ENCODE data around the gene ERI3.

Gene ERI3

GRCh38 chr1:44361478-44361877 is 6.4 kb upstream of the ERI3 start:
- peak; percentile 19; the same call in 1 of the 2 replicates for TF ChIP-seq CTCF (conservative IDR thresholded peaks at IDR 0.05; ENCODE audit: low read length)
- no peak overlapping the region for H3K4me3 ChIP-seq (ENCODE audit: low read length)
- no peak for DNase-seq (ENCODE audit: low read depth)

GRCh38 chr1:44359234-44359935 is 4.3 kb upstream of the ERI3 start:
- DNase-seq (ENCODE audit: low read depth) = no peak
- H3K4me3 ChIP-seq (ENCODE audit: low read length) = no peak overlapping the region
- no peak for TF ChIP-seq CTCF (conservative IDR thresholded peaks at IDR 0.05; ENCODE audit: low read length)

- TF ChIP-seq CTCF (conservative IDR thresholded peaks at IDR 0.05; ENCODE audit: low read length) = no peak
- no peak for DNase-seq (ENCODE audit: low read depth)
- no peak overlapping the region for H3K4me3 ChIP-seq (ENCODE audit: low read length)
Observed at GRCh38 chr1:44357710-44358109, 2.7 kb upstream of the ERI3 start.

- peak overlapping the region; percentile 36 for H3K4me3 ChIP-seq (ENCODE audit: low read length)
- DNase-seq (ENCODE audit: low read depth) = no peak
- no peak for TF ChIP-seq CTCF (conservative IDR thresholded peaks at IDR 0.05; ENCODE audit: low read length)
Observed at GRCh38 chr1:44355582-44356305, 687 bp upstream of the ERI3 start.

DNA sequence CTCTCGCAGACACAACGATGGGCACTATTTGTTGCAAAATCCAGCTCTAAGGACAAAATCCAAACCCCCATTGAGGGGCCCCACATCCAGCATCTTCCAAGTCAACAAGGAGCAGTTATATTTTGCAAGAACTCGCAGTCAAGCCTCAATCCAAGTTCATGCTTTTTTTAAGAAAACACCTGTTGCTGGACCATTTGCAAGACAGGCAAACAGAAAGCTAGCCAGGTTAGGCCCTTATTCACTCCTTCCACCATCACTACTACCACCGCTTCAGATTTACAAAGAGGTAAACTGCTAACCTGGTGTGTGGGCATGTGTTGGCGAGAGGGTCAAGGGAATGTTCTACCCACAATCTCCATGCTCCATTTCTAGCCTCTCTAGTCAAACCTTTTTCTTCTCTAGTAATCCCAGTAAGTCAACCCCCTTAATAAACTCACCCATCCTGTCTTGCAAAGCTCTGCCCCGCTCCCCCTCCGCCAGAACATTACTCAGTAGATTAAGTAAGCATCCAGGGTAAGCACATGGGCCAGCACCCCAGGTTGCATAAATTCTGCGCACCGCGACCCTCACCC is 703 bp downstream of the ERI3 start:
- no peak for TF ChIP-seq CTCF (conservative IDR thresholded peaks at IDR 0.05; ENCODE audit: low read length)

DNA sequence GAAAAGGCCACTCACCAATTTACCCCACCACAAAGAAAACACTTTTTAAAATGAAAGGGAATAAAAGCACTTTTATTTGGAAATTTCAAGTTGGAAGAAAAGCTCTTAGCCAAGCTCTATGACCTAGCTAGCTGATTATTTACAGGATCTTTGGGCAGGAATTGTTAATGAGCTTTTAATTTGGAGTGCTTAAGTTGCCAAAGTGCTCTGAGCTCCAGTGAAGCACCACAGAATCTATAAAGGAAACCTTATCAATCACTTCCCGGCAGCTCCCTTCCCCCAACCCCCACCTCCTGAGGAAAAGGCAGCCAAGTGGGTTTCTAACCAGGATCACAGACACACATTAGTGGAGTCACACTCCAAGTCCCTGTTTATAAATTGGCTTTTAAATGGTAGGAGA is 1.5 kb downstream of the ERI3 start:
- no peak for TF ChIP-seq CTCF (conservative IDR thresholded peaks at IDR 0.05; ENCODE audit: low read length)
- DNase-seq (ENCODE audit: low read depth) = no peak
- H3K4me3 ChIP-seq (ENCODE audit: low read length) = no peak overlapping the region; the same call in 1 of the 2 replicates

More for the DNA sequence above, 703 bp downstream of the ERI3 start:
- H3K4me3 ChIP-seq (ENCODE audit: low read length) = peak overlapping the region; percentile 78
- DNase-seq (ENCODE audit: low read depth) = peak; percentile 42

Measured in AG10803 (cell line).